Skin epidermis (tissue), 12 donors: ENCODE measurements around the gene GBP7.
"Not testable (repeated sequence)": the region's sequence is repeated elsewhere in the genome, so short reads cannot be mapped to it uniquely, and the experiment has no call there.

ENCODE experiments used
- H3K27ac ChIP-seq, 21 experiments: fragments of 200-600 bp; sonication (generic) in 11 of 21; one replicate each; pipeline ENCODE4 v1.5.0; 2020; ENCODE audit warnings: mild to moderate bottlenecking in 3 of 21, inconsistent platforms in 2 of 21, moderate library complexity in 2 of 21
- H3K4me3 ChIP-seq, 7 experiments: fragments of 200-600 bp; sonication (generic) in 2 of 7; one replicate each; pipeline ENCODE4 v1.5.0; 2020; ENCODE audit warnings: inconsistent platforms in 2 of 7, mild to moderate bottlenecking in 2 of 7, moderate library complexity in 1 of 7

GBP7 gene

GRCh38 chr1:89175601-89176256 is at the start of gene GBP7:
GBP7 (minus strand) TSS chr1:89176003; CDS start chr1:89171935, 4,068 bp downstream.
- H3K27ac ChIP-seq: no peak within 1 kb of the TSS
- H3K4me3 ChIP-seq: no peak within 1 kb of the TSS

GRCh38 chr1:89221341-89221740 is 45.5 kb upstream of the GBP7 start:
- Histone ChIP-seq H3K27ac (no peak overlapping the region), H3K4me3 (no peak overlapping the region)

- not testable (repeated sequence) for H3K4me3 ChIP-seq, H3K27ac ChIP-seq
Observed at GRCh38 chr1:89219851-89220250, 44.0 kb upstream of the GBP7 start.

- H3K27ac ChIP-seq, H3K4me3 ChIP-seq: not testable (repeated sequence)
Observed at GRCh38 chr1:89218941-89219340, 43.1 kb upstream of the GBP7 start.

GRCh38 chr1:89213347-89213746 is 37.5 kb upstream of the GBP7 start:
- Histone ChIP-seq H3K27ac (no peak overlapping the region), H3K4me3 (no peak overlapping the region)

- Histone ChIP-seq H3K4me3 (no peak overlapping the region), H3K27ac (no peak overlapping the region)
Observed at GRCh38 chr1:89211035-89211634, 35.3 kb upstream of the GBP7 start.

- Histone ChIP-seq H3K27ac (no peak overlapping the region), H3K4me3 (no peak overlapping the region)
Observed at GRCh38 chr1:89206373-89206772, 30.6 kb upstream of the GBP7 start.

- H3K4me3 ChIP-seq: no peak overlapping the region
- H3K27ac ChIP-seq: no peak overlapping the region
Observed at GRCh38 chr1:89203166-89203565, 27.4 kb upstream of the GBP7 start.

- Histone ChIP-seq H3K27ac (peak overlapping the region in 3 of 21 experiments; percentile 33 to 96 (median 95)), H3K4me3 (no peak overlapping the region)
Observed at GRCh38 chr1:89201106-89201794, 25.4 kb upstream of the GBP7 start.

- Histone ChIP-seq H3K27ac (peak overlapping the region in 3 of 21 experiments; percentile 86 to 96 (median 95)), H3K4me3 (no peak overlapping the region)
Observed at GRCh38 chr1:89200663-89201062, 24.9 kb upstream of the GBP7 start.

- H3K27ac ChIP-seq: peak overlapping the region in 17 of 21 experiments; percentile 22 to 96 (median 79)
- peak overlapping the region in 4 of 7 experiments; percentile 30 to 58 (median 52) for H3K4me3 ChIP-seq
Observed at GRCh38 chr1:89199525-89200031, 23.8 kb upstream of the GBP7 start.

- Histone ChIP-seq H3K27ac (peak within 1 kb of the TSS; percentile 27 to 96 (median 76)), H3K4me3 (peak within 1 kb of the TSS; percentile 30 to 58 (median 52))
Observed at GRCh38 chr1:89198491-89199072, 22.8 kb upstream of the GBP7 start, which contains the start of gene GBP4. GBP4 (minus strand) TSS chr1:89198942; CDS start chr1:89198834, 108 bp downstream.

GRCh38 chr1:89198081-89198480 is 22.3 kb upstream of the GBP7 start:
- Histone ChIP-seq H3K27ac (peak overlapping the region in 19 of 21 experiments; percentile 27 to 96 (median 77)), H3K4me3 (peak overlapping the region; percentile 30 to 58 (median 52))

GRCh38 chr1:89195476-89195875 is 19.7 kb upstream of the GBP7 start:
- Histone ChIP-seq H3K27ac (peak overlapping the region in 2 of 21 experiments; percentile 4 to 19), H3K4me3 (no peak overlapping the region)

- Histone ChIP-seq H3K4me3 (no peak overlapping the region), H3K27ac (no peak overlapping the region)
Observed at GRCh38 chr1:89191314-89191713, 15.5 kb upstream of the GBP7 start.

- no peak overlapping the region for H3K27ac ChIP-seq
- no peak overlapping the region for H3K4me3 ChIP-seq
Observed at GRCh38 chr1:89190017-89190416, 14.2 kb upstream of the GBP7 start.

- no peak overlapping the region for H3K4me3 ChIP-seq
- no peak overlapping the region for H3K27ac ChIP-seq
Observed at GRCh38 chr1:89179343-89179742, 3.5 kb upstream of the GBP7 start.

- Histone ChIP-seq H3K27ac (no peak overlapping the region), H3K4me3 (no peak overlapping the region)
Observed at GRCh38 chr1:89176971-89177370, 1.2 kb upstream of the GBP7 start.

- Histone ChIP-seq H3K4me3 (no peak overlapping the region), H3K27ac (no peak overlapping the region)
Observed at GRCh38 chr1:89174491-89174890, 1.3 kb downstream of the GBP7 start.

GRCh38 chr1:89172468-89173143 is 3.2 kb downstream of the GBP7 start:
- no peak overlapping the region for H3K4me3 ChIP-seq
- no peak overlapping the region for H3K27ac ChIP-seq
